GM19035 (cell line): ENCODE measurements around the gene CTU2.

Source experiments
- ATAC-seq: cut with Tn5 transposase; IDR thresholded peaks from one replicate; pipeline ENCODE4 v1.9.1; 2021; ENCODE audit not compliant: unreplicated experiment

Gene CTU2

GRCh38 chr16:88759976-88760350 is 53.7 kb downstream of the CTU2 start:
- no peak for ATAC-seq

- ATAC-seq: no peak
These were observed 54.3 kb downstream of the CTU2 start for GRCh38 chr16:88760424-88761142.

- no peak for ATAC-seq
These were observed 54.8 kb downstream of the CTU2 start for GRCh38 chr16:88761143-88761534.

GRCh38 chr16:88761830-88762229 is 55.5 kb downstream of the CTU2 start:
- ATAC-seq: no peak

DNA sequence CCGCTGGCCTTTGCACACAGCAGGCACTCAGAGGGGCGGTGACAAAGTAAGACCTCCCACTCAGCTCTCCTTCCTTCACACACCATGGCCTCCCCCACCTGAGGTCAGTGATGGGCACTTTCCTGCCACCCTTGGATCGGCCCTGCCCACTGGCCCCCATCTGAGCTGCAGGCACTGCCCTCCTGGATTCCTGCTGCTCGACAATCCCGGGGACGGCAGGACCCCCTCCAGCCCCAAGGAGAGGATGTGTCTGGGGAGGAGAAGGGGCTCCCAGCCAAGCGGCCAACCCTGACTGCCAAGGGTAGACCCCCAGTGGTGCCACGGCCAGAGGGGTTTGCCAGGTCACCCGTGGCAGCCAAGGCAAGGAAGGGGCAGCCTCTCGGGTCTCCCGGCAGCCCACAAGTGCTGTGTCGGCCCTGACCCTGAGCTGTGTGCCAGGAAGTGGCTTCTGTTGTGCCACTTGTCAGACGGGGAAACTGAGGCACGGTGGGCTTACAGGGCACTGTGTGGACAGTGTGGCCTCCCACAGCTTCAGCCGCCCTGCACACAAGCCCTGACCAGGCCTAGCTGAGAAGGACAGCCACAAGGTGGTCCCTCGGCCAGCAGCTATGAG is 56.1 kb downstream of the CTU2 start:
- ATAC-seq: no peak

DNA sequence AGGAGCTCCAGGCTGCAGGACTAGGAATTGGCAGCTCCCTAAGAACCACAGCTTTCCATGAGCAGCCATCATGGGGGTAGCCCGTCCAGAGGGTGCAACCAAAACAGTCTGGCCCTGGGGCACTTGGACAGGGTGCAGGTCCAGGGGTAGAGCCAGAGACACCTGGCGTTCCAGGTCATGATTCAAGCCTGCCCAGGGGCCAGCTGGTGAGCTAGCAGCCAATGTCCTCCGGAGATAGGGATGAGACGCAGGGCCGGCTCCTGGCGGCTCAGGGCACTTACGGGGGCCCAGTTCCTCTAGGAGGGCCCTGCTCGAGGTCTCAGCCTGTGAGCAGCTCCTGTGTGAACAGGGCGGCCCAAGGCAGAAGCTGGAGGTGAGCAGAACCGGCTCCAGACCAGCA is 56.6 kb downstream of the CTU2 start:
- no peak for ATAC-seq

DNA sequence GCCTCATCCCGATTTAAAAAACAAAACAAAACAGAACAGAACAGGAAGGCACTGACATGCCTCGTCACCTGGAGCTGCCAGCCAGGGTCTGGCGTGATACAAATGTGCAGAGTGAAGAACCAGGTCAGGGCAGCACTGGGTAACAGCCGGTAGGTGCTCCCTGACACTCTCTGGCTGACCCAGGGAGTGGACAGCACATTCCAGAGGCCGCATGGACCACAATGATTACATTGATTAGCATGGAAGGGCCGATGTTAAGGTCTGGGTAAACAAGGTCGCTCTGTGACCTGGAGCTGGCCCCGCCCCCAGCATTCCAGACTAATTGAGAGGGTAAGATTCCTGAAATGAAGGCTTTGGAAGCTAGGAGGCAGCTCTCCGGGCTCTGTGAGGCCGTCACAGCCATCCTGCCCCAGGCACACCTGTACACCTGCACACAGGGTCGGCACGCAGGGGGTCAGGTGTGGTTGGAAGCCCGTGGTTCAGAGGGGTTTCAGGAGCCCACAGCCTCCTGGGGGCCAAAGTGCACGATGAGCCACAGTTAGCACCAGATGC is 57.3 kb downstream of the CTU2 start:
- no peak for ATAC-seq

GRCh38 chr16:88764080-88764479 is 57.8 kb downstream of the CTU2 start:
- no peak for ATAC-seq

GRCh38 chr16:88764913-88765349 is 58.6 kb downstream of the CTU2 start:
- no peak for ATAC-seq
